WI38 (cell line): ENCODE data around the gene FDXR.

Source experiments
- H3K4me3 ChIP-seq: 2 replicates; pipeline ENCODE4 v1.5.1; 2011; ENCODE audit warnings: low read depth, mild to moderate bottlenecking, control low read depth, low read length
- CTCF ChIP-seq: IDR thresholded peaks from 2 replicates; pipeline ENCODE4 v1.5.1; 2012; ENCODE audit warnings: low read depth, mild to moderate bottlenecking, control low read depth, low read length

Gene FDXR

DNA sequence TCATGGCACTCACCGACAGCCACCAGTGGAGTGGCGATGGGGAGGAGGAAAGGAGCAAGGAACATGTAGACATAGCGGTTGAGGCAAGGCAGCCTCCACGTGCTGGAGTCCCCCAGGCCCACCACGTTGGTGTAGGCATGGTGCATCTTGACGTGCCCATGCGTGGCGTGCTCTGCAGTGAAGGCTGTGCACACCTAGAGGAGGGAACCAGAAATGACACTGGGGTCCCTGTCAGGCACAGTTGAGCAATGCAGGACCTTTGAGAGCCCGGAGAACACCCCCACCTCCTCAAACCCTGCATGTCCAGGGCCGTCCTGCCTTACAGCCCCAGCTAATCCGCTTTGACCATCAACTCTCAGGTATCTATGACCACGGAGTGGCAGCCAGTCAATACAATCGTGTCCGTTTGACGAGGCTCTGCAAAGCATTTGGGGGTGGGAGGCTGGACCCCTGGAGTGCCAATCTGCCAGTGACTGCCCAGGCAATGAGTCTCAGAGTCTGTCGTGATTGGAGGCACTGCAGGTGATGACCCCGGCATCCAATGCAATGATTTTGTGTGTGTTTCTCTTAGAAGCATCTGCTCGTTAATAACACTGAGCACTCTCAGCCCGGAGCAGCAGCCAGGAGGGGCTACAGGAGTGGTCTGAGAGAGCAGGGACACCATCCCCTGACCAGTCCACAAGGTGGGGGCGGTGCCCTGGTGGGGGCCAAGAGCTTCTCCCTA is 9.9 kb upstream of the FDXR start:
- no peak overlapping the region for H3K4me3 ChIP-seq
- TF ChIP-seq CTCF, result no peak

DNA sequence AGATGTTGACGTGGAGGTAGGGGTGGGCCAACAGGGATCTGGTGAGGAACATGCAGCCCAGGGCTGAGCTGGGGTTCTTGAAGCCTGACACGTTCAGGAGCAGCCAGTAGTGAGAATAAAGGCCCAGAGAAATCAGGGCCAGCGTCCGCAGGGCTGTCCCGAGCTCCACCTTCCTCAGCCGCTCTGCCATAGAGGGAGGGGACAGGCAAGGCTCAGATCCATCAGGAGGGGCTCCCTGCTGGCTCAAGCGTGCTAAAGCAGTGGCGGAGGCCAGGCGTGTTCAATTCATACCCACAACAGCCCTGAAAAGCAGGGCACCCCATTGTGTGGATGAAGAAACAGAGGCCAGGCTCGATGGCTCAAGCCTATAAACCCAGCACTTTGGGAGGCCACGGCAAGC is 8.3 kb upstream of the FDXR start:
- no peak overlapping the region for H3K4me3 ChIP-seq
- no peak for TF ChIP-seq CTCF

- TF ChIP-seq CTCF, result no peak
- H3K4me3 ChIP-seq, result no peak overlapping the region
Measured at GRCh38 chr17:74879308-74879707, 6.5 kb upstream of the FDXR start.

DNA sequence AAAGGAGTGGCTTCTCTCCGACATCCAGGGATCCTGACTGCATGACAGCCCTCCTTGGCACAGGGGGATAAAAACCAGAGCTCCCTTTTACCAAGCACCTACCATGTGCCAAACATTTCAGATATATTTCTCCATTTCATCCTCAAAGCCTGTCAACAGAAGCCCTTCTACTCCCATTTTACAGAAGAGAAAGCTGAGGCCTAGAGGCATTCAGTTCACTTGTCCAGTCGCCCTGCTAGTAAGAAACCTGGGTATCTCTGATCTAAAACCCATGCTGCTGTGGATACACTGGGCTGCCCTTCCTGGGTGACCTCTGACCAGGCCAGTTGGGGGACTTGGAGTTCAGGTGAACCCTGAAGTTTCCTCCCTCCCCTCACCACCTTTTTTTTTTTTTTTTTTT is 5.9 kb upstream of the FDXR start:
- H3K4me3 ChIP-seq, result no peak overlapping the region
- TF ChIP-seq CTCF, result no peak

DNA sequence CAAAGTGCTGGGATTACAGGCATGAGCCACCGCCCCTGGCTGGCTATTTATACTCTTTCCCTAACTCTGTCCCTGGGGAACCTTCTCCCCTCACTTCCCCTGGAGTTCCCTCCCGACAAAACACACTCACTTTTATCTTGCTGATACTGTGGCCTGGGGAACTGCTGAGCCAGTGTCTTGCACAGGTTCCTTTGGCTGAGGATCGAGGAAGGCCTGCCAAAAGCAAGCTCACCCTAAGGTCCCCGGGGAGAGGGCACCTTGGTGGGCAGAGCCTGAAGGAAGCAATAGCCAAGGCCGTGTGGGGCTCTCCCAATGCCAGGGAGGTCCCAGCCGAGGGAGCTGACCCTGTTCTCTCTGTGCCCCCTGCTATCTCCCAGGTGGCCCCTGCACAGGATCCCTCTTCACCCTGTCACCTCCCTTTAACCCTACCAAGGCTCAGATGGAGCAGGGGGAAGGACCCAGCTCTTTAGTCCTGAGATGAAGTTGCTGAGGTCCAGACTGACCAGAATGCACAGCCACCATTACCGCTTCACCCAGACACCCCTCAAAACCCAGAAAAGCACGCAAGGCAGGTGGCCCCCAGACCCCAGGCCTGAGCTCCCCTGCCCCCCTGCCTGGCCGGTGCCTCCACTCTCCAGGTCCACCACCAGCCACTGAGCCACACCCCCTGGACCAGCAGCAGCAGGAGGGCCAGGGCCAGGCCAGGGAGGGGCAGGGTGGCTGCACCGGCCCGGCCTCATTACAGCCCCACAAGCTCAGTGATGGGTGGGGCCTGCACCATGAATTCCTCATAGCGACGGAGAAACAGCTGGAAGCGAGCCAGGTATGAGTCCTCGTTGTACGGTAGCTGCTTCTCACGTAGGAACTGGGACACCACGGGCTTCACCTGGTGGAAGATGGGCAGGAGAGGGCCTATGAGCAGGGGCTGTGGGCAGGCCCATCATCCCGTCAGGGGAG is 5.1 kb upstream of the FDXR start:
- H3K4me3 ChIP-seq, result no peak overlapping the region
- no peak for TF ChIP-seq CTCF

DNA sequence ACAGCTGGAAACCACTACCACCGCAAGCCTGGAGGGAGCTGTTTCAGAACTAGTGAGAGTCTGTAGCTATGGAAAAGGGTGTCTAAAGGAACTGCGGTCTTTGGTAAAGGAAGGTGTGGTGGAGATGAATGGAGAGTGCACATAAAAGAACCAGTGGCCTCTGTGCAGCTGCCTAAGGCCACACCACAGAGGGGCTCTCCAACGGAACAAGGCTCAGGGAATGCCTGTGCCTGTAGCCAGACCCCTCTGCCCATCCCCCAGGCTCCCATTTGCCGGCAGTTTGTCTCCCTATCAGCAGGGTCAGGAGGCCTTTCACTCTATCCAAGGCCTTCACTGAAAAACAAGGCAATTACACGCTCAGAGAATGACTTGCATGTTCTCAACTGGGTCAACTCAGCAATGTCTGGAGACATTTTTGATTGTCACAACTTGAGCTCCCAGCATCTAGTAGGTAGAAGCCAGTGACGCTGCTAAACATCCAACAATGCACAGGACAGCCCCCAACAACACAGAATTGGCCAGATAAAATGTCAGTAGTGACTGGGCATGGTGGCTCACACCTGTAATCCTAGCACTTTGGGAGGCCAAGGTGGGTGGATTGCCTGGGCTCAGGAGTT is 3.3 kb upstream of the FDXR start:
- no peak for TF ChIP-seq CTCF
- H3K4me3 ChIP-seq, result no peak overlapping the region
